Measurements from ENCODE around the gene NLRP1.
"Not testable (repeated sequence)": the region's sequence is repeated elsewhere in the genome, so short reads cannot be mapped to it uniquely, and the experiment has no call there.

- TF ChIP-seq CTCF (IDR thresholded peaks at IDR 0.05; ENCODE audit: low read depth, low read length); POLR2A (IDR thresholded peaks at IDR 0.05; ENCODE audit: extremely low read depth, insufficient read length): not testable (repeated sequence)
Measured at GRCh38 chr17:5578768-5579167, 5.5 kb downstream of the NLRP1 start.

Data from NB4 (cell line).